SK-N-SH (cell line): Measurements from ENCODE around the gene FCAMR.

ENCODE experiments used
- NFIC ChIP-seq: IDR thresholded peaks from 2 replicates; pipeline ENCODE4 v1.4.0; 2012; ENCODE audit warnings: borderline replicate concordance
- TEAD4 ChIP-seq: IDR thresholded peaks from 2 replicates; pipeline ENCODE4 v1.4.0; 2012; ENCODE audit warnings: mild to moderate bottlenecking, borderline replicate concordance; ENCODE audit not compliant: insufficient read depth
- TF ChIP-seq, protein P1 (sequence below): fragments of 200-600 bp; sonication (generic); IDR thresholded peaks from 2 replicates; pipeline ENCODE4 v1.6.1; 2017; ENCODE audit warnings: antibody characterized with exemption, mild to moderate bottlenecking, moderate library complexity
- TF ChIP-seq, protein P2 (sequence below): IDR thresholded peaks from 2 replicates; pipeline ENCODE4 v1.4.0; 2012; ENCODE audit warnings: low read depth

DNA sequence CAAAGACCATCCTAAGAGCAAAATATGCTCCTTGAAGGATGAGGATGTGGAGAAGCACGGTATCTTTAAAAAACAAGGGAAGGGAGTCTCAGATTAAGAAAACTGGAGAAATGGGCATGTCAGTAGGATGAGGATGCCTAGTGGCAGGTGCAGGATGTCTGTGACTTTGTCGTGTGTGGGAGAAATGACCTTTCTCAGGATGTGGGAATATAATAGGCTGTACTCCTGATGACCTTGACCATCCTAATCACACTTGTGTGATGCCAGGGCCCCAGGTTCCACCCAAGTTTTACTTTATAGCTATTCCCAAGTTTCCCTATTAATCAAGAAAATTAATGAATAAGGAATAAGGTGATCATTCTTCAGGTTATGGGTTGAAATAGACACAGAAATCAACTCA, 49.4 kb upstream of the FCAMR start:
- TF ChIP-seq, protein P1, sequence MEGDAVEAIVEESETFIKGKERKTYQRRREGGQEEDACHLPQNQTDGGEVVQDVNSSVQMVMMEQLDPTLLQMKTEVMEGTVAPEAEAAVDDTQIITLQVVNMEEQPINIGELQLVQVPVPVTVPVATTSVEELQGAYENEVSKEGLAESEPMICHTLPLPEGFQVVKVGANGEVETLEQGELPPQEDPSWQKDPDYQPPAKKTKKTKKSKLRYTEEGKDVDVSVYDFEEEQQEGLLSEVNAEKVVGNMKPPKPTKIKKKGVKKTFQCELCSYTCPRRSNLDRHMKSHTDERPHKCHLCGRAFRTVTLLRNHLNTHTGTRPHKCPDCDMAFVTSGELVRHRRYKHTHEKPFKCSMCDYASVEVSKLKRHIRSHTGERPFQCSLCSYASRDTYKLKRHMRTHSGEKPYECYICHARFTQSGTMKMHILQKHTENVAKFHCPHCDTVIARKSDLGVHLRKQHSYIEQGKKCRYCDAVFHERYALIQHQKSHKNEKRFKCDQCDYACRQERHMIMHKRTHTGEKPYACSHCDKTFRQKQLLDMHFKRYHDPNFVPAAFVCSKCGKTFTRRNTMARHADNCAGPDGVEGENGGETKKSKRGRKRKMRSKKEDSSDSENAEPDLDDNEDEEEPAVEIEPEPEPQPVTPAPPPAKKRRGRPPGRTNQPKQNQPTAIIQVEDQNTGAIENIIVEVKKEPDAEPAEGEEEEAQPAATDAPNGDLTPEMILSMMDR: no peak
- TF ChIP-seq TEAD4 (no peak), NFIC (no peak)
- TF ChIP-seq, protein P2, sequence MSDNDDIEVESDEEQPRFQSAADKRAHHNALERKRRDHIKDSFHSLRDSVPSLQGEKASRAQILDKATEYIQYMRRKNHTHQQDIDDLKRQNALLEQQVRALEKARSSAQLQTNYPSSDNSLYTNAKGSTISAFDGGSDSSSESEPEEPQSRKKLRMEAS: no peak
